Stimulated activated effector memory CD8-positive, alpha-beta T cell treated with anti-CD3 and anti-CD28 coated beads, Interleukin-12 subunit alpha, Interleukin-12 subunit beta, amount 100 ng/mL, for 72 hours (primary cell): ENCODE results near the gene INSL3.
"Not testable (repeated sequence)": the region's sequence is repeated elsewhere in the genome, so short reads cannot be mapped to it uniquely, and the experiment has no call there.

Source experiments
- ATAC-seq: fragments of 150-1000 bp; cut with Tn5 transposase; 2 replicates; pipeline ENCODE4 v1.10.0; 2021
- DNase-seq, 2 donors: peaks; one replicate each; pipeline ENCODE4 v3.0.0; 2021 to 2022; ENCODE audit warnings: low spot score in 2 of 2
- H3K27ac Mint-ChIP-seq: one replicate; pipeline ENCODE4 v1.8.0; 2022; ENCODE audit warnings: mild to moderate bottlenecking, mixed read lengths
- H3K36me3 Mint-ChIP-seq: one replicate; pipeline ENCODE4 v1.8.0; 2022; ENCODE audit warnings: mild to moderate bottlenecking, mixed read lengths
- H3K4me1 Mint-ChIP-seq: one replicate; pipeline ENCODE4 v1.8.0; 2022; ENCODE audit warnings: mixed read lengths
- H3K4me3 Mint-ChIP-seq: one replicate; pipeline ENCODE4 v1.8.0; 2022; ENCODE audit warnings: mild to moderate bottlenecking, mixed read lengths
- H3K9me3 Mint-ChIP-seq: one replicate; pipeline ENCODE4 v1.8.0; 2022; ENCODE audit warnings: mixed read lengths

Gene INSL3

GRCh38 chr19:17787274-17787913, 33.9 kb downstream of the INSL3 start:
- Mint-ChIP-seq H3K36me3 (peaks cover 52% of the 10 kb centered on the region), H3K4me3 (no peak overlapping the region), H3K27ac (no peak overlapping the region), H3K4me1 (peaks cover 26% of the 10 kb centered on the region), H3K9me3 (no peaks in the 10 kb centered on the region)
- ATAC-seq (no peak), DNase-seq (no peak)

GRCh38 chr19:17784201-17785008, 36.9 kb downstream of the INSL3 start:
- peaks cover 60% of the 10 kb centered on the region for H3K36me3 Mint-ChIP-seq
- ATAC-seq: peak; percentile 66
- peak; percentile 65 to 88 for DNase-seq
- no peaks in the 10 kb centered on the region for H3K9me3 Mint-ChIP-seq
- peaks cover 16% of the 10 kb centered on the region for H3K4me1 Mint-ChIP-seq
- H3K4me3 Mint-ChIP-seq: no peak overlapping the region
- no peak overlapping the region for H3K27ac Mint-ChIP-seq

- H3K9me3 Mint-ChIP-seq, H3K27ac Mint-ChIP-seq, ATAC-seq, H3K4me3 Mint-ChIP-seq, DNase-seq: not testable (repeated sequence)
- peaks cover 67% of the 10 kb centered on the region for H3K36me3 Mint-ChIP-seq
- H3K4me1 Mint-ChIP-seq: peaks cover 23% of the 10 kb centered on the region
Measured at GRCh38 chr19:17783721-17784120, 37.6 kb downstream of the INSL3 start.

DNA sequence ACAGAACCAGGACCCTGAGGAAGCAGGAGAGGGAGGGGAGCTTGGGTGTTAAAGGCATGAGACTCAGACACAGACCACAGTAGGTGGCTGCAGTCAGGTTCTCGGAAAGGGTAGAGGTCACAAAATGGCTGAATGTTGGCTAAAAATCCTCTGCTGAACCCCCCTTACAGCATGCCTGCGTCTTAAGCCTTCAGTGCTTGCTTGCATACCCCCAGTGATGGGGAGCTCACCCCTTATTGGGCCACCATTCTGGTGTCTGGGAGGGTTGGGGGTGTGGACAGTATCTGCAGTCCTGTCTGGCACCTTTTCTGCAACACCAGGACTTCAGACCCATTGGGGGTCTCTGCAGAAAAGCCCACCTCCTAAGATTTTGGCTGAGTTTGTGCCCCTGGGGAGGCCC, 40.5 kb downstream of the INSL3 start:
- Mint-ChIP-seq H3K9me3 (no peaks in the 10 kb centered on the region), H3K4me3 (no peak overlapping the region), H3K4me1 (peaks cover 48% of the 10 kb centered on the region), H3K27ac (no peak overlapping the region), H3K36me3 (peaks cover 76% of the 10 kb centered on the region)
- no peak for DNase-seq
- no peak for ATAC-seq

GRCh38 chr19:17778968-17779929, 42.1 kb downstream of the INSL3 start:
- Mint-ChIP-seq H3K36me3 (peaks cover 76% of the 10 kb centered on the region), H3K4me3 (no peak overlapping the region), H3K4me1 (peaks cover 52% of the 10 kb centered on the region), H3K27ac (peak overlapping the region; percentile 66), H3K9me3 (no peaks in the 10 kb centered on the region)
- no peak for DNase-seq
- no peak for ATAC-seq

GRCh38 chr19:17778251-17778967, 42.9 kb downstream of the INSL3 start:
- H3K27ac Mint-ChIP-seq: peak overlapping the region; percentile 66
- ATAC-seq (peak; percentile 36), DNase-seq (peak in 1 of 2 donors; percentile 67)
- H3K36me3 Mint-ChIP-seq: peaks cover 76% of the 10 kb centered on the region
- H3K4me1 Mint-ChIP-seq: peaks cover 47% of the 10 kb centered on the region
- no peak overlapping the region for H3K4me3 Mint-ChIP-seq
- H3K9me3 Mint-ChIP-seq: no peaks in the 10 kb centered on the region

- H3K4me1 Mint-ChIP-seq: peaks cover 47% of the 10 kb centered on the region
- not testable (repeated sequence) for H3K4me3 Mint-ChIP-seq, DNase-seq, H3K9me3 Mint-ChIP-seq, ATAC-seq
- peaks cover 76% of the 10 kb centered on the region for H3K36me3 Mint-ChIP-seq
- peak overlapping the region; percentile 32 for H3K27ac Mint-ChIP-seq
Measured at GRCh38 chr19:17777840-17778239, 43.5 kb downstream of the INSL3 start.

- Mint-ChIP-seq H3K4me1 (peaks cover 47% of the 10 kb centered on the region), H3K27ac (peak overlapping the region; percentile 92), H3K4me3 (peak overlapping the region; percentile 42), H3K36me3 (peaks cover 86% of the 10 kb centered on the region), H3K9me3 (no peaks in the 10 kb centered on the region)
- ATAC-seq (peak; percentile 85), DNase-seq (no peak)
Measured at GRCh38 chr19:17775991-17776803, 45.1 kb downstream of the INSL3 start.

DNA sequence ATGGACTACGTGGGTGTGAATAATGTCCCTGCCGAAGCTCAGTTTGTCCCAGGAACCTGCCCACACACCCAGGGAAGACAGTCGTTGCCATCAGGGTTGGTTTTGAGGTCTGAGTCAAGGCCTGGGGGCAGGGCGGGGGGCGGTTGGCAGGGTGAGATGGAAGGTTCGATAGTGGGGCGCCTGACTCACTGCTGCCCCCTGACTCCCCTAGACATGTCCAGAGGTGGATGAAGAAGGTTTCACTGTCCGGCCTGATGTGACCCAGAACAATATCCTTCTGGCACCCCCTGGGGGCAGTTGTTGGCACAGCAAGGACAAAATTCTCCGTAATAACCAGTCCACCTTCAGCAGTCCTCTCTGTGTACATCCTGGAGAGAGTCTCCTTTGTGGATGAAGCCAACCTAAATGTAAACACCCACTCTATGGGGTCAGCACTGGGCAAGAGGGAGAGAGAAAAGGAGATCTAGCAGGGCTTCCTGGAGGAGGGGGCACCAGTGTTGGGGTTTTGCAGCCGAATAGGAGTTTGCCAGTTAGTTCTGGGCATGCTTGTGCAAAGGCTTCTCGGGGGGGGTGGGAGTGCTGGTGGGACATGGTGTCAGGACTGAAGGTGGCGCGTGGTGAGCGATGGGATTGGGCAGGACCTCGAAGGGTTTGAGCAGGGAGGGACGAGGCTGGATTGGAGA, 45.9 kb downstream of the INSL3 start:
- DNase-seq (peak in 1 of 2 donors; percentile 74), ATAC-seq (no peak)
- H3K27ac Mint-ChIP-seq: peak overlapping the region; percentile 72
- peaks cover 94% of the 10 kb centered on the region for H3K36me3 Mint-ChIP-seq
- peaks cover 47% of the 10 kb centered on the region for H3K4me1 Mint-ChIP-seq
- no peak overlapping the region for H3K4me3 Mint-ChIP-seq
- no peaks in the 10 kb centered on the region for H3K9me3 Mint-ChIP-seq

GRCh38 chr19:17772172-17772571, 49.1 kb downstream of the INSL3 start:
- DNase-seq: no peak
- Mint-ChIP-seq H3K36me3 (peaks cover 100% of the 10 kb centered on the region), H3K9me3 (no peaks in the 10 kb centered on the region), H3K27ac (peak overlapping the region; percentile 69), H3K4me3 (no peak overlapping the region), H3K4me1 (peaks cover 24% of the 10 kb centered on the region)
- no peak for ATAC-seq

GRCh38 chr19:17770613-17771012, 50.7 kb downstream of the INSL3 start:
- Mint-ChIP-seq H3K27ac (no peak overlapping the region), H3K4me3 (no peak overlapping the region), H3K4me1 (peaks cover 8% of the 10 kb centered on the region), H3K36me3 (peaks cover 100% of the 10 kb centered on the region), H3K9me3 (no peaks in the 10 kb centered on the region)
- ATAC-seq (no peak), DNase-seq (no peak)

DNA sequence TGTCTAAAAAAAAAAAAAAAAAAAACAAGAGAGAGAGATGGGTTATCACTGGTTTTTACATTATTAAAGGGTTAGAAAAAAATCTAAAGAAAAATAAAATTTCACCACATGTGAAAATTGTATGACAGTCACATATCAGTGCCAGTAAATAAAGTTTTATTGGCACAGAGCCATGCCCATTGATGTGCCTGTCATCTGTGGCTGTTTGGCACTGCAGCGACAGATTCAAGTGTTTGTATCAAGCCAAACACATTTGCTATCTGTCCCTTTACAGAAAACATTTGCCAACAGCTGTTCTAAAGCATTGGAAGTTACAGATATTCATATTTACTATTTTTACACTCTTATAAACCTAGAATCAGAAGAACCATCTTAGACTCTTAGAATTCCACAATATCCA, 53.8 kb downstream of the INSL3 start:
- Mint-ChIP-seq H3K27ac (no peak overlapping the region), H3K36me3 (peaks cover 100% of the 10 kb centered on the region), H3K9me3 (no peaks in the 10 kb centered on the region), H3K4me1 (peaks cover 6% of the 10 kb centered on the region), H3K4me3 (no peak overlapping the region)
- no peak for DNase-seq
- ATAC-seq: no peak

GRCh38 chr19:17766543-17767131, 54.7 kb downstream of the INSL3 start:
- H3K9me3 Mint-ChIP-seq: no peaks in the 10 kb centered on the region
- ATAC-seq (no peak), DNase-seq (no peak)
- peaks cover 6% of the 10 kb centered on the region for H3K4me1 Mint-ChIP-seq
- no peak overlapping the region for H3K4me3 Mint-ChIP-seq
- H3K27ac Mint-ChIP-seq: no peak overlapping the region
- peaks cover 98% of the 10 kb centered on the region for H3K36me3 Mint-ChIP-seq
